NOMO-1 treated with DMSO at 0.1 percent for 48 hours (cell line): Measurements from ENCODE around the gene GPC6.

Source experiments
- DNase-seq: peaks from one replicate; lab custom pipeline; 2025; ENCODE audit not compliant: unreplicated experiment; lab: John Stamatoyannopoulos, UW

The GPC6 gene

GRCh38 chr13:94309997-94310855, 1083.6 kb downstream of the GPC6 start:
- DNase-seq: no peak

- no peak for DNase-seq
Measured at GRCh38 chr13:94311893-94312292, 1085.3 kb downstream of the GPC6 start.

- no peak for DNase-seq
Measured at GRCh38 chr13:94312511-94313216, 1086.1 kb downstream of the GPC6 start.

GRCh38 chr13:94313321-94313910, 1086.8 kb downstream of the GPC6 start:
- DNase-seq: no peak

GRCh38 chr13:94313926-94314325, 1087.3 kb downstream of the GPC6 start:
- DNase-seq: no peak

- DNase-seq: no peak
Measured at GRCh38 chr13:94315188-94315587, 1088.6 kb downstream of the GPC6 start.

GRCh38 chr13:94317063-94317491, 1090.5 kb downstream of the GPC6 start:
- DNase-seq: no peak

GRCh38 chr13:94318418-94318817, 1091.8 kb downstream of the GPC6 start:
- no peak for DNase-seq

- no peak for DNase-seq
Measured at GRCh38 chr13:94319501-94319900, 1092.9 kb downstream of the GPC6 start.

- no peak for DNase-seq
Measured at GRCh38 chr13:94322925-94323763, 1096.5 kb downstream of the GPC6 start.

- no peak for DNase-seq
Measured at GRCh38 chr13:94323764-94324758, 1097.5 kb downstream of the GPC6 start.

- no peak for DNase-seq
Measured at GRCh38 chr13:94324767-94325540, 1098.3 kb downstream of the GPC6 start.

GRCh38 chr13:94325650-94326049, 1099.0 kb downstream of the GPC6 start:
- DNase-seq: no peak

- DNase-seq: no peak
Measured at GRCh38 chr13:94327318-94327717, 1100.7 kb downstream of the GPC6 start.

- no peak for DNase-seq
Measured at GRCh38 chr13:94328381-94329041, 1101.9 kb downstream of the GPC6 start.

- no peak for DNase-seq
Measured at GRCh38 chr13:94329277-94329676, 1102.7 kb downstream of the GPC6 start.

GRCh38 chr13:94329754-94330551, 1103.3 kb downstream of the GPC6 start:
- DNase-seq: no peak
